Fibroblast of skin of scalp (primary cell): ENCODE measurements around the gene PDE4A. TPM values are rescaled to one million over a fixed set of nuclear protein-coding genes. Genes with fewer than 3 reads are reported as not detected.
"Not testable (repeated sequence)": the region's sequence is repeated elsewhere in the genome, so short reads cannot be mapped to it uniquely, and the experiment has no call there.

Experiments
- DNase-seq: peaks from one replicate; pipeline ENCODE4 v3.0.0-alpha.2; 2013
- polyA plus RNA-seq, 2 experiments: library from polyadenylated mRNA; unstranded; fragments of 120-200 nt; gene quantifications; one replicate each; pipeline ENCODE4 v1.2.1, GENCODE V29; 2013; ENCODE audit not compliant: insufficient read length in 2 of 2

PDE4A gene
- polyA plus RNA-seq (2013, experiment 1 of 2; ENCODE audit: insufficient read length) = 8.2 TPM
- polyA plus RNA-seq (2013, experiment 2 of 2; ENCODE audit: insufficient read length) = 7.8 TPM

DNA sequence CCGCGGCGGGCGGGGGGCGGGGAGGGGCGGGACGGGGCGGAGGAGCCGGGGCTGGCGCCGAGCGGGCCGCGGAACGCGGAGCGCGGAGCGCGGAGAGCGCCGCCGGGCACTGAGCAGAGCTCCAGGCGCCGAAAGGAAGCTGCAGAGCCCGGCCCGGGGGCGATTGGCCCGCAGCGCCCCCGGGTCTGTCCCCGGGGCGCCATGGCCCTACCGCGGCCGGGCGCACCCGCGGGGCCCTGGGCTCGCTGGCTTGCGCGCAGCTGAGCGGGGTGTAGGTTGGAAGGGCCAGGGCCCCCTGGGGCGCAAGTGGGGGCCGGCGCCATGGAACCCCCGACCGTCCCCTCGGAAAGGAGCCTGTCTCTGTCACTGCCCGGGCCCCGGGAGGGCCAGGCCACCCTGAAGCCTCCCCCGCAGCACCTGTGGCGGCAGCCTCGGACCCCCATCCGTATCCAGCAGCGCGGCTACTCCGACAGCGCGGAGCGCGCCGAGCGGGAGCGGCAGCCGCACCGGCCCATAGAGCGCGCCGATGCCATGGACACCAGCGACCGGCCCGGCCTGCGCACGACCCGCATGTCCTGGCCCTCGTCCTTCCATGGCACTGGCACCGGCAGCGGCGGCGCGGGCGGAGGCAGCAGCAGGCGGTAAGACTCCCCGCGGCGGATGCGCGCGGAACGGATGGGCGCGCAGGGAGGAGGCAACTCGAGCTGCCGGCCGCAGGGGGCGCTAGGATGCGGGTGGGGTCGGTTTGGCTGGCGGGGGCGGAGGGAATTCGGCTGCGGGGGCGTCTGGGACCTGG is at the start of gene PDE4A:
Gene PDE4A, plus strand, starts transcription at position 95 of the 796 bp plus-strand sequence. Its CDS starts 227 bp downstream, at position 322.
- DNase-seq = peak; percentile 39

GRCh38 chr19:10372690-10373089 is 47.6 kb upstream of the PDE4A start:
- DNase-seq = no peak

GRCh38 chr19:10374931-10375330 is 45.4 kb upstream of the PDE4A start:
- no peak for DNase-seq

- not testable (repeated sequence) for DNase-seq
These were observed 43.1 kb upstream of the PDE4A start for GRCh38 chr19:10377140-10377640.

DNA sequence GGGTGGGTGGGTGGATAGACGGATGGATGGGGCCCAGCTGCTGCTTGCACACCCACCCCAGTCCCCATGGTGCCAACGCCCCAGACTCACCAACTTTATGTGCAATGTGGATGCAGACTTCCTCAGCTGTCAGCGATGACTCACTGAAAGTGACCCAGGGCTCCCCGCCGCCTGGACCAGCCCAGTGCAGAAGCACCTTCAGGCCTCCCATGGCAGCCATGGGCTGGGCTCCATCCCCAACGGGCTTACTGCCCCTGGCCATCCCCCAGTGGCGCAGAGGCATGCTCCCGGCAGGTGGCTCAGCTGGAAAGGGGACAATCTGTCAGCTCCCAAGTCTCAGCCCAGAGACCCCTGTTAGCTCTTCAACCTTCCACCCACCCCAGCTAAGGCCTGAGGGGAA is 42.2 kb upstream of the PDE4A start:
- DNase-seq = no peak

- DNase-seq = no peak
These were observed 40.4 kb upstream of the PDE4A start for GRCh38 chr19:10379880-10380312.

DNA sequence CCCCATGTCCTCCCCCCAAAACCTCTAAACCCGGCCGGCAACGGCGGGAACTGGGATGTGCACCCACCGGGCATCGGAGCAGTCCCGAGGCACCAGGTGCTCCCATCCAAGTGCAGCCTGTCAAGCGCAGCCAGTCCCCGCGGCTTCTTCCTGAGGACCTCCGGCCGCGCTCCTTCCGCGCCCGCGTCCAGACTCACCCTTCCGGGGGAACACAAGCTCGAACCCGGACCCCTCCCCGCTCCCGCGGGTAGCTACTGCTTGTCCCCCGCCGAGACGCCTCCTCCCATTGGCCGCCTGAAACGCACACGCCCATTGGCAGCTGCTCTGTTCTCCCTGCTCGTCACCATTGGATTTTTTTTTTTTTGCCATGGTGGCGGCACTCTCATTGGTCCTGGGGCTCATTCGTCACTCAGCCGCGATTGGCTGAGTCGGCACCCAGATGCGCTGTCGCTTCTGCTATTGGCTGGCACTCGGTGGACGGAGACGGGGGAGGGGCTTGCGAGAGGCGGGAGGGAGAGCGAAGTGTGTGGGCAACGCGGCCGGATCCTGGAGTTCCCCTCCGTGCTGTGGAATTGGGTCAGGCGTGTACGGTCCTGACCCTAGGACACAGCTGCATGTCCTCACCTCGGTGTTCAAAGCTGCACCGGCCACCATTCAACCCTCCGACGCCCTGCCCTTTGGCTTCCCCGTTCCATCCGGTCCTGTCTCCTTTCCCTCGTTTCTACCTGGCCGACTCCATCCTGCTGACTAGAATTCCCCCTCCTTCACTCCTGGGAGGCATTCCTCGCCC is 39.8 kb upstream of the PDE4A start, which contains the start of gene TYK2:
Gene TYK2, minus strand, starts transcription at position 260 of the 790 bp plus-strand sequence. CDS start 2,166 bp downstream, outside the sequence.
- DNase-seq = peak; percentile 99

DNA sequence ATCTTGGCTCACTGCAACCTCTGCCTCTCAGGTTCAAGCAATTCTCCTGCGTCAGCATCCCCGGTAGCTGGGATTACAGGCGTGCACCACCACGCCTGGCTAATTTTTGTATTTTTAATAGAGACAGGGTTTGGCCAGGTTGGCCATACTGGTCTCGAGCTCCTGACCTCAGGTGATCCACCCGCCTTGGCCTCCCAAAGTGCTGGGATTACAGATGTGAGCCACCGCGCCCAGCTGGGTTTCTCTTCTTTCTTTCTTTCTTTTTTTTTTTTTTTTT is 37.2 kb upstream of the PDE4A start:
- DNase-seq = not testable (repeated sequence)

- no peak for DNase-seq
These were observed 35.8 kb upstream of the PDE4A start for GRCh38 chr19:10384580-10384979.

- DNase-seq = peak; percentile 75
These were observed 31.4 kb upstream of the PDE4A start for GRCh38 chr19:10388957-10389356.

- no peak for DNase-seq
These were observed 30.5 kb upstream of the PDE4A start for GRCh38 chr19:10389863-10390262.

GRCh38 chr19:10390652-10391286 is 29.6 kb upstream of the PDE4A start:
- DNase-seq = peak; percentile 59

DNA sequence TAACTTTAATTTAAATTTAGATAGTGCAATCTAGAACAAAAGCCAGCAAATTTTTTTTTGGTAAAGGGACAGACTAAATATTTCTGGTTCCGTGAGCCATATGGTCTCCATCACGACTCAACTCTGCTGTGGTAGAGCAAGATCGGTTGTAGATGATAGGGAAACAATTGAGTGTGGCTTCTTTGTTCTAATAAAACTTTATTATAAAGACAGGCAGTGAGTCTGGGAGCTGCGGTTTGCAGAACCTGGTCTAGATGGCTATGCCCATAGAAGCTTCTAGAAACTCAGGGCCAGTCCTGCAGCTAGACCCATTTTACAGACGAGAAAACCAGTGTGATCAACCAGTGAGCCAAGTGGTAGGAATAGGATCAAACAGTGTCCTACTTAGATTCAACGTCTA is 28.2 kb upstream of the PDE4A start:
- no peak for DNase-seq

- no peak for DNase-seq
These were observed 27.2 kb upstream of the PDE4A start for GRCh38 chr19:10393137-10393536.

DNA sequence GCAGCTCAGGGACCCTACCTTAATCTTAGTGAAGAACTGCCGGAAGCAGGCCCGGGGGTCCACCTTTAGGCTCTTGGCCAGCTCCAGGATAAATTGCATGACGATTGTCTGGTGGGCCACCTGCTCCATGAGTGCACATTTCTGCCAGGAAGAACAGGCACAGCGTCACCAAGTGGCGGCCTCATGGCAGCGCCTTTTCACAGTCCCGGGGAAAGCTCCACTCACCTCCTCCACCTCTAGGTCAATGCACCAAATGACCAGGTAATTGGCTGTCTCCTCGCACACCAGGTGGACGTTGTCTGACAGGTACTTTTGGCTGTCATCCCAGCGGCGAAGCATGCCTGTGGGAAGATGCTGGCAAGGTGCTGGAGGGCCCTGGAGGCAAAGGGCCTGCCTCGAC is 25.3 kb upstream of the PDE4A start:
- DNase-seq = no peak

DNA sequence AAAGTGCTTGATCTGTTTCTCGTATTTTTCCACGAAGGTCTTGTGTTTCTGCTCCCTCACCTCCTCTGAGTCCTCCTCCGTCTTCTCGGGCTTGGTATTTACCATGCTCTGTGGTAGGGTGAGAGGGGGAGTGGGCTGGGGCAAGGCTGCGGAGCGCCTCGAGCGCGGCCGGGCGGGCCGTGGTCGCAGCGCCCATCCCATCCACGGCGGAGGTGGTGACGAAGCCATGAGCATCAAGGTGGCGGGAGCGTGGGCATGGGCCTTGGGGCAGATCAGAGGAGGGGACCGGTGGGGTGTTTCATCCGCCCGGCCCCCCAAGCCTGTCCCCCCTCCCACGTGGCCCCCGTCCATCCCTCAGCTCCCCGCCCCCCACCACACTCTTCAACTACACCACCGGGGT is 24.9 kb upstream of the PDE4A start:
- DNase-seq = no peak

GRCh38 chr19:10395917-10396316 is 24.4 kb upstream of the PDE4A start:
- DNase-seq = no peak

GRCh38 chr19:10398819-10399218 is 21.5 kb upstream of the PDE4A start:
- no peak for DNase-seq

GRCh38 chr19:10399340-10399739 is 21.0 kb upstream of the PDE4A start:
- DNase-seq = not testable (repeated sequence)

DNA sequence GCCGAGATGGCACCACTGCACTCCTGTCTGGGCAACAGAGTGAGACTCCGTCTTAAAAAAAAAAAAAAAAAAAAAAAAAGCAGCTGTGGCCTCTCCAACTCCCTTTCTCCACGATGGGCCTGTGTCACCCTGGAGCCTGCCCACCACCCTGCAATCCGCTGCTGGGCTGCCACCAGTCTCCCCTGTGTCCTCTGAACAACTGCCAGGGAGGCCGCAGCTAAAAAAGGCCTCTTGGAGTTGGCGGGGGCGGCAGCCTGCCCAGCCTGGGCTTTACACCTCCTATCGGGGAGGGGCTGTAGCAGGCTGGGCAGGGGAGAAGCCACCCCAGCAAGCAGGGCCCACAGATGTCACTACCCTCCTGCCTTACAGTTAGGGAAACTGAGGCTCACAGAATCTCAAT is 20.5 kb upstream of the PDE4A start:
- no peak for DNase-seq

DNA sequence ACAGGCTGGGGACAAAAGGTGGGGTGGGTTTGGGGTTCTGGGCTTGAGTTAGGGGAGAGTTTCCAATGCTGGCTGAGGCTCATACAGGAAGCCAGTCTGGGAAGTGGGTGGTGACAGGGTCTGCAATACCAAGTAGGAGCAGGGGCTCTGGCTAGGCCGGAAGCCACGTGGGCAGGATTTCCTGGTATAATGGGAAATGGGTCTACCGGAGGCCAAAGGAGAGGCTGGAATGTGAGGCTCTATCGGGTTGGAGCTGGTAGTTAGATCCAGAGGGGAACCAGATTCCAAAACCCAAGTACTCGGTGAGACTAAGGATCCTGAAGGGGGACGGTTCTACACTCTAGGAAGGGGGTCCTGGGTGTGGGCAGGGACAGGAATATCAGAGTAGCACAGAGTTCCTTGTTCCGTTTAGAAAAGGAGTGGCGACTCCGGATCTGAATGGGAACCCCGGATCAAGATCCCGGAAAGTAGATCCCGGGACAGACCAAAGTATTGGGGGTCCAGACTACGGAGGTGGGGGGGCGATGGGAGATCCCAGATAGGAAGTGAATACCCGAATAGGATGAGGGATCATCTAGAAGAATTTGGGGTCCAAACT is 17.8 kb upstream of the PDE4A start:
- DNase-seq = peak; percentile 42
